A549 (cell line): ENCODE results near the gene CD274. TPM values are rescaled to one million over a fixed set of nuclear protein-coding genes. Genes with fewer than 3 reads are reported as not detected.

Source experiments
- ATAC-seq, 2 experiments: fragments of 200-7000 bp in 1 of 2; fragments of >200 bp in 1 of 2; cut with Nextera tagmentation in 1 of 2; cut with Tn5 transposase in 1 of 2; 3 replicates each; pipeline versions ENCODE4 v1.8.0 to v1.9.1; 2018 to 2020; ENCODE audit warnings: mild to moderate bottlenecking in 1 of 2, moderate library complexity in 1 of 2
- CTCF ChIA-PET: fragments of 300-600 bp; sonication (Branson Sonifier 250); formaldehyde crosslinking; extraction: SDS; loops from one replicate; lab custom pipeline; 2021; ENCODE audit warnings: antibody characterized with exemption, inconsistent platforms; lab: Yijun Ruan, JAX
- POLR2A ChIA-PET: fragments of 350-600 bp; formaldehyde crosslinking; extraction: SDS; loops from one replicate; lab custom pipeline; 2021; ENCODE audit warnings: antibody characterized with exemption, inconsistent platforms; lab: Yijun Ruan, JAX
- DNase-seq, 2 experiments: peaks; one replicate each; pipeline versions ENCODE4 v3.0.0 to v3.0.0-alpha.2; 2011 to 2016; ENCODE audit warnings: low read depth in 1 of 2, low spot score in 1 of 2
- FAIRE-seq: peaks from 2 replicates; lab custom pipeline; 2011; peaks lifted over from hg19 to GRCh38; lab: Jason Lieb, UNC
- H3K27ac ChIP-seq, 2 experiments: fragments of >200 bp; sonication (Bioruptor Twin); formaldehyde crosslinking; 3 replicates each; pipeline ENCODE4 v1.5.1; 2016 to 2017
- H3K4me1 ChIP-seq: fragments of >200 bp; sonication (Bioruptor Twin); formaldehyde crosslinking; 3 replicates; pipeline ENCODE4 v1.6.1; 2016
- H3K4me2 ChIP-seq: fragments of >200 bp; sonication (Bioruptor Twin); formaldehyde crosslinking; 3 replicates; pipeline ENCODE4 v1.6.1; 2016
- H3K4me3 ChIP-seq: fragments of >200 bp; sonication (Bioruptor Twin); formaldehyde crosslinking; 3 replicates; pipeline ENCODE4 v1.5.1; 2016
- H3K9me3 ChIP-seq: fragments of >200 bp; sonication (Bioruptor Twin); formaldehyde crosslinking; 3 replicates; pipeline ENCODE4 v1.6.1; 2016
- CHD2 ChIP-seq: fragments of 150-350 bp; IDR thresholded peaks from 2 replicates; pipeline ENCODE4 v1.6.1; 2014; ENCODE audit warnings: low read length; ENCODE audit not compliant: partially characterized antibody
- E2F6 ChIP-seq: IDR thresholded peaks from 2 replicates; pipeline ENCODE4 v1.6.1; 2012; ENCODE audit warnings: low read depth, borderline replicate concordance
- EHF ChIP-seq: fragments of 250-450 bp; sonication (Bioruptor Pico); IDR thresholded peaks from 2 replicates; pipeline ENCODE4 v1.5.0; 2020; ENCODE audit warnings: mild to moderate bottlenecking
- ELK1 ChIP-seq: fragments of 150-350 bp; IDR thresholded peaks from 2 replicates; pipeline ENCODE4 v1.6.1; 2014; ENCODE audit warnings: low read depth, mild to moderate bottlenecking, low read length
- EP300 ChIP-seq, 2 experiments: fragments of >200 bp; sonication (Bioruptor Twin); formaldehyde crosslinking; IDR thresholded peaks; 2 replicates in 1 of 2; 3 replicates in 1 of 2; pipeline ENCODE4 v1.6.1; 2016 to 2017
- FOSB ChIP-seq: fragments of 250-450 bp; sonication (Bioruptor Pico); IDR thresholded peaks from 2 replicates; pipeline ENCODE4 v1.5.0; 2020; ENCODE audit warnings: mild to moderate bottlenecking, moderate library complexity
- GATA3 ChIP-seq: IDR thresholded peaks from 2 replicates; pipeline ENCODE4 v1.6.1; 2012; ENCODE audit warnings: borderline replicate concordance
- HES2 ChIP-seq: fragments of >200 bp; sonication (Bioruptor Twin); formaldehyde crosslinking; IDR thresholded peaks from 2 replicates; pipeline ENCODE4 v1.6.1; 2016
- HEYL ChIP-seq: fragments of 250-450 bp; sonication (Bioruptor Pico); IDR thresholded peaks from 2 replicates; pipeline ENCODE4 v1.8.0; 2021; ENCODE audit warnings: mild to moderate bottlenecking, moderate library complexity
- JUN ChIP-seq, 2 experiments: fragments of >200 bp; sonication (Bioruptor Twin); formaldehyde crosslinking; IDR thresholded peaks; 2 replicates in 1 of 2; 3 replicates in 1 of 2; pipeline ENCODE4 v1.6.1; 2016 to 2017
- KDM1A ChIP-seq: fragments of 200-600 bp; sonication (generic); IDR thresholded peaks from 2 replicates; pipeline ENCODE4 v1.6.1; 2016; ENCODE audit warnings: low read depth, mild to moderate bottlenecking
- MYC ChIP-seq: IDR thresholded peaks from 2 replicates; pipeline ENCODE4 v1.6.1; 2012; ENCODE audit warnings: mild to moderate bottlenecking, inconsistent platforms, low read length, improper control_type of control experiment, borderline replicate concordance
- NPAS2 ChIP-seq: fragments of 250-450 bp; sonication (Bioruptor Pico); IDR thresholded peaks from 2 replicates; pipeline ENCODE4 v1.8.0; 2022; ENCODE audit warnings: mild to moderate bottlenecking, moderate library complexity, borderline replicate concordance
- PBX3 ChIP-seq: IDR thresholded peaks from 2 replicates; pipeline ENCODE4 v1.6.1; 2012
- PHF8 ChIP-seq: fragments of 200-600 bp; sonication (generic); IDR thresholded peaks from 2 replicates; pipeline ENCODE4 v1.6.1; 2016; ENCODE audit warnings: low read depth, mild to moderate bottlenecking, antibody characterized with exemption, moderate library complexity, borderline replicate concordance
- POLR2A ChIP-seq: IDR thresholded peaks from 2 replicates; pipeline ENCODE4 v1.6.1; 2012; ENCODE audit warnings: mild to moderate bottlenecking, low read length
- POLR2AphosphoS2 ChIP-seq: conservative IDR thresholded peaks from 2 replicates; pipeline ENCODE4 v1.6.1; 2012; ENCODE audit warnings: low read length, improper control_type of control experiment, inconsistent platforms
- RARB ChIP-seq: fragments of 250-450 bp; sonication (Bioruptor Pico); IDR thresholded peaks from 2 replicates; pipeline ENCODE4 v1.8.0; 2021; ENCODE audit warnings: mild to moderate bottlenecking, moderate library complexity
- RCOR1 ChIP-seq: fragments of 150-350 bp; IDR thresholded peaks from 2 replicates; pipeline ENCODE4 v1.6.1; 2014; ENCODE audit warnings: antibody characterized with exemption, low read length, low read depth
- REST ChIP-seq: fragments of 200-600 bp; sonication (generic); IDR thresholded peaks from 2 replicates; pipeline ENCODE4 v1.6.1; 2016; ENCODE audit warnings: antibody characterized with exemption, mild to moderate bottlenecking, moderate library complexity
- RNF2 ChIP-seq: fragments of 200-600 bp; sonication (generic); IDR thresholded peaks from 2 replicates; pipeline ENCODE4 v1.6.1; 2016; ENCODE audit warnings: low read depth, mild to moderate bottlenecking, antibody characterized with exemption, moderate library complexity, borderline replicate concordance
- SREBF2 ChIP-seq: fragments of 450-650 bp; IDR thresholded peaks from 2 replicates; pipeline ENCODE4 v1.6.1; 2014; ENCODE audit warnings: mild to moderate bottlenecking, moderate library complexity
- TFCP2L1 ChIP-seq: fragments of 250-450 bp; sonication (Bioruptor Pico); IDR thresholded peaks from 2 replicates; pipeline ENCODE4 v1.5.0; 2021; ENCODE audit warnings: mild to moderate bottlenecking
- USF2 ChIP-seq: fragments of 450-650 bp; IDR thresholded peaks from 2 replicates; pipeline ENCODE4 v1.6.1; 2014; ENCODE audit warnings: antibody characterized with exemption
- ZSCAN20 ChIP-seq: fragments of 250-450 bp; sonication (Bioruptor Pico); IDR thresholded peaks from 2 replicates; pipeline ENCODE4 v1.8.0; 2022; ENCODE audit warnings: mild to moderate bottlenecking, moderate library complexity
- WGBS: methylation state at CpG from one replicate; pipeline ENCODE4 v1.1.6; 2017; ENCODE audit errors: missing lambda C conversion rate; 5-methylcytosine and 5-hydroxymethylcytosine counted together
- polyA plus RNA-seq, 4 experiments: library from polyadenylated mRNA; depleted of rRNA in 3 of 4; stranded (reverse); fragments of >200 nt; fragmentation: RNase III in 1 of 4; extraction: RNeasy Plus Mini Kit Qiagen cat#74134 plus additional on column Dnase treatment in 1 of 4; gene quantifications; 2 replicates in 3 of 4; 3 replicates in 1 of 4; pipeline ENCODE4 v1.2.3, GENCODE V29; 2011 to 2017

Gene CD274
- polyA plus RNA-seq, 2 of the 4 experiments (the other 2 are of a cell fraction), result 3.4 to 6.8 TPM

GRCh38 chr9:5483306-5483705 is 33.0 kb downstream of the CD274 start:
- TF ChIP-seq GATA3 (no peak), RCOR1 (no peak), E2F6 (no peak), EHF (no peak), REST (no peak), EP300 (IDR thresholded peaks at IDR 0.05) (no peak), TFCP2L1 (no peak), HES2 (no peak), CHD2 (no peak), JUN (IDR thresholded peaks at IDR 0.05) (no peak), SREBF2 (no peak), NPAS2 (CRISPR knock-in tag) (no peak), KDM1A (no peak), RARB (CRISPR knock-in tag) (no peak), ZSCAN20 (CRISPR knock-in tag) (no peak), PBX3 (no peak)
- FAIRE-seq (no peak), ATAC-seq (no peak), DNase-seq (no peak)
- Histone ChIP-seq H3K4me1 (peaks cover 8% of the 10 kb centered on the region; the same call in 1 of the 3 replicates), H3K9me3 (no peaks in the 10 kb centered on the region), H3K4me3 (no peak overlapping the region), H3K4me2 (no peak overlapping the region), H3K27ac (no peak overlapping the region)
- CTCF ChIA-PET, result interaction anchor here (1.8 kb wide), 1 partner anchor 117 kb away, joined by 4 read pairs; no protein-coding TSS in a partner anchor
- POLR2A ChIA-PET, result no interaction called here
- WGBS, result 48% methylated on average over 2 of the region's 2 CpGs

GRCh38 chr9:5485378-5486085 is 35.2 kb downstream of the CD274 start:
- ATAC-seq, result no peak
- Histone ChIP-seq H3K4me2 (no peak overlapping the region), H3K4me3 (no peak overlapping the region), H3K4me1 (peaks cover under 1% of the 10 kb centered on the region; the same call in 1 of the 3 replicates), H3K27ac (no peak overlapping the region), H3K9me3 (no peaks in the 10 kb centered on the region)
- ChIA-PET CTCF (no interaction called here), POLR2A (no interaction called here)
- FAIRE-seq, result no peak
- TF ChIP-seq HES2, result no peak
- WGBS, result 83% methylated on average over 5 of the region's 5 CpGs
- DNase-seq, result no peak

- Histone ChIP-seq H3K4me2 (no peak overlapping the region), H3K9me3 (no peaks in the 10 kb centered on the region), H3K27ac (no peak overlapping the region), H3K4me3 (no peak overlapping the region), H3K4me1 (no peaks in the 10 kb centered on the region)
- ATAC-seq (no peak), DNase-seq (no peak), FAIRE-seq (no peak)
- WGBS, result 82% methylated on average over 5 of the region's 5 CpGs
- CTCF ChIA-PET, result interaction anchor here (2.0 kb wide), 1 partner anchor 21 kb away, joined by 4 read pairs; no protein-coding TSS in a partner anchor
- POLR2A ChIA-PET, result no interaction called here
- TF ChIP-seq USF2 (no peak), POLR2A (no peak), PHF8 (no peak), MYC (no peak), FOSB (CRISPR knock-in tag) (no peak), ZSCAN20 (CRISPR knock-in tag) (no peak), HEYL (CRISPR knock-in tag) (no peak), POLR2AphosphoS2 (no peak), PBX3 (no peak), ELK1 (no peak), RNF2 (no peak)
Observed at GRCh38 chr9:5486988-5487387, 36.6 kb downstream of the CD274 start.
